ENCODE results near the gene TMEM271.

TMEM271 gene

GRCh38 chr4:531721-532565 lies 44.2 kb downstream of the TMEM271 start:
- DNase-seq: no peak

GRCh38 chr4:531076-531475 lies 45.0 kb downstream of the TMEM271 start:
- DNase-seq: no peak

GRCh38 chr4:530017-530781 lies 45.9 kb downstream of the TMEM271 start:
- no peak for DNase-seq

DNA sequence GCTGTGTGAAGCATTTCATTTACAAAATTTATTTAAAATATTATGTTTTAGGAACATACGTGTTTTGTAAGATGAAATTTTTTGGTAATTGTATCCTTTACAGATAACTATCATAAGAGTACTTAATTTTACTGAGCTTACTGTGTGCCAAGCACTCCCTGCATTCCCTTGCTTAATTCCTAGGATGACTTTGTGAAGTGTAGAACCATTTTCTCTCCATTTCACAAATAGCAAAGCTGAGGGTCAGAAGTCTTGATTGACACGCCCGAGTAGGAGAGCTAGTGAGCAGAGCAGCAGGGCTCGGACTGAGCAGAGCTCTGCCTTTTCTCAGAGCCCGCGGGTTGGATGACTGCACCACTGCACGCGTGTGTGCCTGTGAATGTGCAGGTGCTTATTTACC lies 46.5 kb downstream of the TMEM271 start:
- DNase-seq: no peak

DNA sequence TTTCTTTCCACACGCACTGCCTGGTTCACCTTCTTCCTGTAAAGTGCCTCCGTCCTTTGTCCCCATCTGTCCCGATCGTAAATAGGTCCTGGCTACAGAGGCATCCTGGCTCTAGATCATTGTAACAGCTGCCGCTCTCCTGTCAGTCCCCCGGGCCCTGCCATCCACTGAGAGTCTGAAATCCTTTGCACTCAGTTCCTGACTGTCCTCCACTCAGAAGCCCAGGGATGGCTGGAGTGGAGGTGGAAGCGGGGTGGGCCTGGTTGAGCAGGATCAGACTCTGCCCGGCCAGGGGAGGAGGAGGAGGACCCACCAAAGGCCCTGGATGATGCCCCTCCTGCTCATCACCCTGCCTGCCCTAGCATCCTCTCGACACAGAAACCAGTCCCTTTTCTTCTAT lies 47.3 kb downstream of the TMEM271 start:
- DNase-seq: no peak

DNA sequence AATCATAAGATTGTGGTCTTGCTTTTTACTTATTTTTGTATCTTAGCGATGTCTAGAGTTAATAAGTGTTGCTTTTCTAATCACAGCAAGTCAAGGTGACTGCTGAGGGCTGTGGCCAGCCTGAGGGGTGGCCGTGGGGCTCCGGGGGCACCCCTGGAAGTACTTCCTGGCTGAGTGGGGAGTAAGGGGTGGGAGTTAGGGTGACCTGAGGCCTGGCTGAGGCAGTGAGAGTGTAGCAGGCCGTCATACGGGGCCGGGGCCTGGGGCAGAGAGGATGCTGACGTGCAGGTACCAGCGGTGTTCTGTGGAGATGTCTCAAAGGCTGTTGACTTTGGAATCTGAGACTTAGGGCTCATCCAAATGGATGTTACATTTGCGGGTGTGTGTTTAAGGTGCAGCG lies 47.8 kb downstream of the TMEM271 start:
- no peak for DNase-seq

DNA sequence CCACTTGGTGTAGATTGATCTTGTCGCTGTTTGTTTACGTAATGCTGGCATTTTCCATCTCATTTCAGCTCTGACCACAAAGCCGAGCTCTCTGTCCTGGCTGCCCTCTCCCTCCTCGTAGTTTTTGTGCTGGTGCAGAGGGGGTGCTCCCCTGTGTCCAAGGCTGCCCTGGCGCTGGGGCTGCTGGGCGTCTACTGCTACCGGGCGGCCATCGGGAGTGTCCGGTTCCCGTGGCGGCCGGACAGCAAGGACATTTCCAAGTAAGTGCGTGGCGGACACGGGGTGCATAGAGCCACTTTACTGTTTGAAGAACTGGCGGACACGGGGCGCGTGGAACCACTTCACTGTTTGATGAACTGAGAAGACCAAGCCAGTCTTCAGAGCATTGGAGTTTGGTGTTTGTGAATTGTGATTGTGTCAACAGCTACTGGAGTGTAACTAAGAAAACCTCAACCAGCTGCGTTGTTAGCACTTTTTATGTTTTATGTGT lies 49.1 kb downstream of the TMEM271 start:
- DNase-seq: no peak

- DNase-seq: no peak
Measured at GRCh38 chr4:526189-526909, 49.7 kb downstream of the TMEM271 start.

- no peak for DNase-seq
Measured at GRCh38 chr4:525660-526059, 50.4 kb downstream of the TMEM271 start.

DNA sequence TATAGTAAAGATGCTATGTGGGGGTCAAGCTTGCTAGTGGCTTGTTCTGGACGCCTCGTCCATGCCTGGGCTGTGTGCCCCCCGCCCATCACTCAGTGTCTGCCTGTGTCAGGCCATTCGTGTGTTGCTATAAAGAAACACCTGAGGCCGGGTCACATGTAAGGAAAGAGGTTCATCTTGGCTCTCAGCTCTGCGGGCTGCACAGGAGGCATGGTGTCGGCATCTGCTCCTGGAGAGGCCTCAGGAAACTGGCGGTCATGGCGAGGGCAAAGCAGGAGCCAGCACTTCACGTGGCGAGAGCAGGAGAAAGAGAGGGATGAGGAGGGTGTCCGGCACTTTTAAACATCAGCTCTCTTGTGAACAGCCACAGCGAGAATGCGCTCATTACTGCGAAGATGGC lies 51.9 kb downstream of the TMEM271 start:
- DNase-seq: no peak

All from NCI-H1048 (cell line).